ENCODE data around the gene UBE2J2. TPM values are rescaled to one million over a fixed set of nuclear protein-coding genes. Genes with fewer than 3 reads are reported as not detected.

UBE2J2 gene
- total RNA-seq, 1 donor from 2014 or later: 73.8 TPM

DNA sequence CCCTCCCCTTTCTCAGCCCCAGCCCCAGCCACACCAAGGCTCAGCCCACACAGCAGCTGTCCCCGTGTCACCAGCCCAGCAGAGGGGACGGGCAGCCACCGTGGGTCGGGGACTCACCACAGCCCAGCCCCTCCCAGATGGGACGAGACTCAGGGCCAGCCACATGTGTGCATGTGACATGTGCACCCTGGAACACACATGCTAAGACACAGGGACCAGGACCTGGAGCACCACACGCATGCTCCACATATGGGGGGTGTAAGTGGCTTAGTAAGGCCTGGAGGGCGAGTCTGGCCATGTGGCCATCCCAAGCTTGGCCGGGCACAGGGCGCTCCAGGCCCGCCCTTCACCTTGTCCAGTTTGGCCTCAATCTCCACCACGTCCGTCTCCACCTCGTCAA lies 30.1 kb upstream of the UBE2J2 start:
- TF ChIP-seq, protein P1, sequence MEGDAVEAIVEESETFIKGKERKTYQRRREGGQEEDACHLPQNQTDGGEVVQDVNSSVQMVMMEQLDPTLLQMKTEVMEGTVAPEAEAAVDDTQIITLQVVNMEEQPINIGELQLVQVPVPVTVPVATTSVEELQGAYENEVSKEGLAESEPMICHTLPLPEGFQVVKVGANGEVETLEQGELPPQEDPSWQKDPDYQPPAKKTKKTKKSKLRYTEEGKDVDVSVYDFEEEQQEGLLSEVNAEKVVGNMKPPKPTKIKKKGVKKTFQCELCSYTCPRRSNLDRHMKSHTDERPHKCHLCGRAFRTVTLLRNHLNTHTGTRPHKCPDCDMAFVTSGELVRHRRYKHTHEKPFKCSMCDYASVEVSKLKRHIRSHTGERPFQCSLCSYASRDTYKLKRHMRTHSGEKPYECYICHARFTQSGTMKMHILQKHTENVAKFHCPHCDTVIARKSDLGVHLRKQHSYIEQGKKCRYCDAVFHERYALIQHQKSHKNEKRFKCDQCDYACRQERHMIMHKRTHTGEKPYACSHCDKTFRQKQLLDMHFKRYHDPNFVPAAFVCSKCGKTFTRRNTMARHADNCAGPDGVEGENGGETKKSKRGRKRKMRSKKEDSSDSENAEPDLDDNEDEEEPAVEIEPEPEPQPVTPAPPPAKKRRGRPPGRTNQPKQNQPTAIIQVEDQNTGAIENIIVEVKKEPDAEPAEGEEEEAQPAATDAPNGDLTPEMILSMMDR (conservative IDR thresholded peaks at IDR 0.05): no peak
- H3K27ac Mint-ChIP-seq: no peak overlapping the region
- no peak overlapping the region for H3K4me3 Mint-ChIP-seq

GRCh38 chr1:1302951-1303509 lies 29.4 kb upstream of the UBE2J2 start:
- Mint-ChIP-seq H3K4me1 (ENCODE audit: unreplicated experiment) (peaks cover 15% of the 10 kb centered on the region), H3K4me3 (no peak overlapping the region), H3K27me3 (no peaks in the 10 kb centered on the region), H3K36me3 (no peaks in the 10 kb centered on the region), H3K27ac (no peak overlapping the region), H3K9me3 (no peaks in the 10 kb centered on the region)
- DNase-seq (ENCODE audit: extremely low spot score, unreplicated experiment): no peak
- TF ChIP-seq, protein P1 (conservative IDR thresholded peaks at IDR 0.05): no peak

More for the DNA sequence above, 30.1 kb upstream of the UBE2J2 start:
- H3K36me3 Mint-ChIP-seq: no peaks in the 10 kb centered on the region
- H3K9me3 Mint-ChIP-seq: no peaks in the 10 kb centered on the region
- no peak for DNase-seq (ENCODE audit: extremely low spot score, unreplicated experiment)
- peaks cover 15% of the 10 kb centered on the region for H3K4me1 Mint-ChIP-seq (ENCODE audit: unreplicated experiment)
- H3K27me3 Mint-ChIP-seq: no peaks in the 10 kb centered on the region

DNA sequence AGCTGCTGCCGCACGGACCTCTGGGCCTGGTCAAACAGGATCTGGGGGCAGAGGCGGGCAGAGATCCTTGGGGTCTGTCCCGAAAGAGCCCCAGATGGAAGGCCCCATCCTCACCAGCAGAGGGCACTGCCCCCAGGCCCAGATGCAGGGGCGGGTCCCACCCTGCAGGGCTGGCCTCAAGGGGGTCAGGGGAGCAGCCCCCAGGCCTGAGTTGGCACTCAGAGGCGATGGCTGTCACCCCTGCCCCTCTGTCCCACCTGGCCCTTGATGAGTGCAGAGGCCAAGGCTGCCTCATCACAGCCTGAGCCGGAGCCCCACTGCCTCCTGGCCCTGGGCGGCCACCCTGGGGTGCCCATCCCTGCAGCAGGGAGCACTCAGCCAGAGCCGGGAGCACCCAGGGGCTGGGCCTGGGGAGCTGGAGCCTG lies 28.4 kb upstream of the UBE2J2 start:
- peaks cover 15% of the 10 kb centered on the region for H3K4me1 Mint-ChIP-seq (ENCODE audit: unreplicated experiment)
- H3K4me3 Mint-ChIP-seq: no peak overlapping the region
- no peaks in the 10 kb centered on the region for H3K9me3 Mint-ChIP-seq
- DNase-seq (ENCODE audit: extremely low spot score, unreplicated experiment): no peak
- TF ChIP-seq, protein P1 (conservative IDR thresholded peaks at IDR 0.05): peak; percentile 67
- no peak overlapping the region for H3K27ac Mint-ChIP-seq
- no peaks in the 10 kb centered on the region for H3K36me3 Mint-ChIP-seq
- H3K27me3 Mint-ChIP-seq: no peaks in the 10 kb centered on the region

DNA sequence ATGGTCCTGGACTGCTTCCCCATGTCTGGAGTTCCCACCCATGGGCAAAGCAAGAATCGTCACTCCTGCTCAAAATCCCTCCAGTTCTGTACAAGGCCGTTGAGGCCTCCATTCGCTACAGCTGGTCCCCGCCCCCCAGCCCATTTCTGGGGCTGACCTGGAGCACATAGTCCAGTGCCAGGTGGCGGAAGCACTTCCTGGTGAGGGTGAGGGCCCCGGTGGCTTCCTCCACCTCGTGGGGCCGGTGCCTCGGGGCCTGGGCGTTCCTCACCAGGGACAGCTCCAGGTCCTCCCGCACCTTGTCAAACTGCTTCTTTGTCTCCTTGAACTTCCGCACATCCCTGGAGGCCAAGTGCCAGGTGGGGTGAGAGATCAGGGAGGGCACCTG lies 26.7 kb upstream of the UBE2J2 start:
- DNase-seq (ENCODE audit: extremely low spot score, unreplicated experiment): no peak
- Mint-ChIP-seq H3K36me3 (no peaks in the 10 kb centered on the region), H3K27me3 (no peaks in the 10 kb centered on the region), H3K9me3 (no peaks in the 10 kb centered on the region), H3K27ac (no peak overlapping the region), H3K4me3 (no peak overlapping the region), H3K4me1 (ENCODE audit: unreplicated experiment) (peaks cover 4% of the 10 kb centered on the region)
- TF ChIP-seq, protein P1 (conservative IDR thresholded peaks at IDR 0.05): peak; percentile 10

GRCh38 chr1:1299686-1300351 lies 26.2 kb upstream of the UBE2J2 start:
- H3K4me1 Mint-ChIP-seq (ENCODE audit: unreplicated experiment): peaks cover 4% of the 10 kb centered on the region
- no peaks in the 10 kb centered on the region for H3K27me3 Mint-ChIP-seq
- TF ChIP-seq, protein P1 (conservative IDR thresholded peaks at IDR 0.05): peak; percentile 57
- H3K9me3 Mint-ChIP-seq: no peaks in the 10 kb centered on the region
- no peak overlapping the region for H3K4me3 Mint-ChIP-seq
- no peaks in the 10 kb centered on the region for H3K36me3 Mint-ChIP-seq
- H3K27ac Mint-ChIP-seq: no peak overlapping the region
- no peak for DNase-seq (ENCODE audit: extremely low spot score, unreplicated experiment)

All from type B pancreatic cell (in vitro differentiated cells).